Measurements from ENCODE around the gene TMEM150B.
"Not testable (repeated sequence)": the region's sequence is repeated elsewhere in the genome, so short reads cannot be mapped to it uniquely, and the experiment has no call there.

TMEM150B gene

GRCh38 chr19:55339105-55339888 is 14.2 kb upstream of the TMEM150B start, which contains the start of gene KMT5C:
KMT5C (plus strand) TSS chr19:55339876; CDS start chr19:55341937, 2,061 bp downstream.
- Histone ChIP-seq H3K9me3 (ENCODE audit: insufficient read depth, low read length) (no peaks in the 10 kb centered on the region), H3K4me3 (ENCODE audit: insufficient read depth, low read length, poor library complexity, severe bottlenecking) (peak within 1 kb of the TSS; percentile 87), H3K79me2 (ENCODE audit: insufficient read depth, low read length) (0 out of 2 replicates have a peak, but pooled peaks cover 8% of the 10 kb centered on the region), H3K9me2 (replicated peaks; ENCODE audit: insufficient read depth, low read length) (no peaks in the 10 kb centered on the region), H3K27me3 (ENCODE audit: low read length) (no peaks in the 10 kb centered on the region), H3K9ac (ENCODE audit: low read length) (peak within 1 kb of the TSS; percentile 88), H3K27ac (ENCODE audit: low read depth, low read length) (peak within 1 kb of the TSS; percentile 65), H4K20me1 (ENCODE audit: low read depth, low read length) (no peaks in the 10 kb centered on the region), H3K4me2 (ENCODE audit: low read depth, low read length, poor library complexity, severe bottlenecking) (peak within 1 kb of the TSS; percentile 97), H2AFZ (ENCODE audit: low read depth, low read length, severe bottlenecking) (peak within 1 kb of the TSS; percentile 75), H3K36me3 (ENCODE audit: low read length) (no peaks in the 10 kb centered on the region), H3F3A (ENCODE audit: insufficient read depth) (no peaks in the 10 kb centered on the region)
- no peak for TF ChIP-seq EZH2phosphoT487 (conservative IDR thresholded peaks at IDR 0.05; ENCODE audit: low read length)
- TF ChIP-seq CTCF (IDR thresholded peaks at IDR 0.05; ENCODE audit: insufficient read depth, low read length, poor library complexity, severe bottlenecking): no peak

GRCh38 chr19:55336101-55336500 is 11.0 kb upstream of the TMEM150B start:
- H3K79me2 ChIP-seq (ENCODE audit: insufficient read depth, low read length): 0 out of 2 replicates have a peak, but pooled peaks cover 8% of the 10 kb centered on the region
- H3K9me2 ChIP-seq (replicated peaks; ENCODE audit: insufficient read depth, low read length): no peaks in the 10 kb centered on the region
- H3K36me3 ChIP-seq (ENCODE audit: low read length): no peaks in the 10 kb centered on the region
- no peak overlapping the region for H3K4me2 ChIP-seq (ENCODE audit: low read depth, low read length, poor library complexity, severe bottlenecking)
- no peaks in the 10 kb centered on the region for H3K27me3 ChIP-seq (ENCODE audit: low read length)
- H3K9ac ChIP-seq (ENCODE audit: low read length): no peak overlapping the region
- no peaks in the 10 kb centered on the region for H4K20me1 ChIP-seq (ENCODE audit: low read depth, low read length)
- H3K9me3 ChIP-seq (ENCODE audit: insufficient read depth, low read length): no peaks in the 10 kb centered on the region
- no peaks in the 10 kb centered on the region for H3F3A ChIP-seq (ENCODE audit: insufficient read depth)
- no peak overlapping the region for H3K27ac ChIP-seq (ENCODE audit: low read depth, low read length)
- TF ChIP-seq EZH2phosphoT487 (conservative IDR thresholded peaks at IDR 0.05; ENCODE audit: low read length) (no peak), CTCF (IDR thresholded peaks at IDR 0.05; ENCODE audit: insufficient read depth, low read length, poor library complexity, severe bottlenecking) (no peak)
- H3K4me3 ChIP-seq (ENCODE audit: insufficient read depth, low read length, poor library complexity, severe bottlenecking): no peak overlapping the region
- H2AFZ ChIP-seq (ENCODE audit: low read depth, low read length, severe bottlenecking): no peak overlapping the region

GRCh38 chr19:55333870-55334269 is 8.7 kb upstream of the TMEM150B start:
- Histone ChIP-seq H3K9me2 (replicated peaks; ENCODE audit: insufficient read depth, low read length) (no peaks in the 10 kb centered on the region), H3K27me3 (ENCODE audit: low read length) (no peaks in the 10 kb centered on the region), H3K27ac (ENCODE audit: low read depth, low read length) (no peak overlapping the region), H3K9me3 (ENCODE audit: insufficient read depth, low read length) (no peaks in the 10 kb centered on the region), H4K20me1 (ENCODE audit: low read depth, low read length) (no peaks in the 10 kb centered on the region), H2AFZ (ENCODE audit: low read depth, low read length, severe bottlenecking) (no peak overlapping the region), H3F3A (ENCODE audit: insufficient read depth) (no peaks in the 10 kb centered on the region), H3K9ac (ENCODE audit: low read length) (no peak overlapping the region), H3K79me2 (ENCODE audit: insufficient read depth, low read length) (no peaks in the 10 kb centered on the region), H3K4me3 (ENCODE audit: insufficient read depth, low read length, poor library complexity, severe bottlenecking) (no peak overlapping the region), H3K36me3 (ENCODE audit: low read length) (no peaks in the 10 kb centered on the region), H3K4me2 (ENCODE audit: low read depth, low read length, poor library complexity, severe bottlenecking) (no peak overlapping the region)
- no peak for TF ChIP-seq EZH2phosphoT487 (conservative IDR thresholded peaks at IDR 0.05; ENCODE audit: low read length)
- TF ChIP-seq CTCF (IDR thresholded peaks at IDR 0.05; ENCODE audit: insufficient read depth, low read length, poor library complexity, severe bottlenecking): no peak

- not testable (repeated sequence) for H3K79me2 ChIP-seq (ENCODE audit: insufficient read depth, low read length); H3K36me3 ChIP-seq (ENCODE audit: low read length); H3F3A ChIP-seq (ENCODE audit: insufficient read depth); H3K4me3 ChIP-seq (ENCODE audit: insufficient read depth, low read length, poor library complexity, severe bottlenecking); H3K4me2 ChIP-seq (ENCODE audit: low read depth, low read length, poor library complexity, severe bottlenecking); H3K27me3 ChIP-seq (ENCODE audit: low read length); H2AFZ ChIP-seq (ENCODE audit: low read depth, low read length, severe bottlenecking); H3K9me2 ChIP-seq (replicated peaks; ENCODE audit: insufficient read depth, low read length); H3K9me3 ChIP-seq (ENCODE audit: insufficient read depth, low read length); H3K27ac ChIP-seq (ENCODE audit: low read depth, low read length); H4K20me1 ChIP-seq (ENCODE audit: low read depth, low read length); H3K9ac ChIP-seq (ENCODE audit: low read length)
These were observed 4.7 kb upstream of the TMEM150B start for GRCh38 chr19:55329791-55330190.

- not testable (repeated sequence) for H3K4me3 ChIP-seq (ENCODE audit: insufficient read depth, low read length, poor library complexity, severe bottlenecking); H3K9me3 ChIP-seq (ENCODE audit: insufficient read depth, low read length); H3K27ac ChIP-seq (ENCODE audit: low read depth, low read length); H3K9me2 ChIP-seq (replicated peaks; ENCODE audit: insufficient read depth, low read length); H3K36me3 ChIP-seq (ENCODE audit: low read length); H3K79me2 ChIP-seq (ENCODE audit: insufficient read depth, low read length); H3F3A ChIP-seq (ENCODE audit: insufficient read depth); H3K9ac ChIP-seq (ENCODE audit: low read length); H2AFZ ChIP-seq (ENCODE audit: low read depth, low read length, severe bottlenecking); H4K20me1 ChIP-seq (ENCODE audit: low read depth, low read length); H3K27me3 ChIP-seq (ENCODE audit: low read length); H3K4me2 ChIP-seq (ENCODE audit: low read depth, low read length, poor library complexity, severe bottlenecking)
These were observed 3.7 kb upstream of the TMEM150B start for GRCh38 chr19:55328774-55329318.

All from SU-DHL-6 (cell line).